HL-60/S4 (cell line): ENCODE data around the gene PHLPP1.

Experiments used
- in situ Hi-C: fragments of 300-500 bp; cut with MboI; formaldehyde crosslinking; loops from 2 replicates; pipeline ENCODE4 v1.14.3; 2022; ENCODE audit warnings: low sequenced_read_pairs

The PHLPP1 gene

GRCh38 chr18:62975785-62976184 is 260.4 kb downstream of the PHLPP1 start:
- in situ Hi-C loops: loop anchor here (25.0 kb wide), 2 partner anchors 338 to 538 kb away; no protein-coding TSS in a partner anchor

- in situ Hi-C loops: loop anchor here (25.0 kb wide), 2 partner anchors 339 to 539 kb away; no protein-coding TSS in a partner anchor
Measured at GRCh38 chr18:62976227-62976626, 260.9 kb downstream of the PHLPP1 start.

- in situ Hi-C loops: loop anchor here (25.0 kb wide), 2 partner anchors 340 to 540 kb away; no protein-coding TSS in a partner anchor
Measured at GRCh38 chr18:62977512-62977911, 262.2 kb downstream of the PHLPP1 start.

- in situ Hi-C loops: loop anchor here (25.0 kb wide), 2 partner anchors 341 to 541 kb away; no protein-coding TSS in a partner anchor
Measured at GRCh38 chr18:62978251-62979049, 263.1 kb downstream of the PHLPP1 start.

GRCh38 chr18:62979176-62979575 is 263.8 kb downstream of the PHLPP1 start:
- in situ Hi-C loops: loop anchor here (25.0 kb wide), 2 partner anchors 342 to 542 kb away; no protein-coding TSS in a partner anchor

GRCh38 chr18:62979900-62980299 is 264.6 kb downstream of the PHLPP1 start:
- in situ Hi-C loops: loop anchor here (10.0 to 25.0 kb wide), 3 partner anchors 343 to 795 kb away; partner anchors contain the start of genes PIGN and RELCH

- in situ Hi-C loops: loop anchor here (10.0 to 25.0 kb wide), 3 partner anchors 344 to 797 kb away; partner anchors contain the start of genes PIGN and RELCH
Measured at GRCh38 chr18:62981566-62981965, 266.2 kb downstream of the PHLPP1 start.

- in situ Hi-C loops: loop anchor here (10.0 to 25.0 kb wide), 3 partner anchors 345 to 798 kb away; partner anchors contain the start of genes PIGN and RELCH
Measured at GRCh38 chr18:62982600-62983251, 267.4 kb downstream of the PHLPP1 start.

- in situ Hi-C loops: loop anchor here (10.0 to 25.0 kb wide), 3 partner anchors 347 to 800 kb away; partner anchors contain the start of genes PIGN and RELCH
Measured at GRCh38 chr18:62984656-62985315, 269.4 kb downstream of the PHLPP1 start.

GRCh38 chr18:62986490-62986889 is 271.1 kb downstream of the PHLPP1 start:
- in situ Hi-C loops: loop anchor here (10.0 to 25.0 kb wide), 3 partner anchors 349 to 802 kb away; partner anchors contain the start of genes PIGN and RELCH

- in situ Hi-C loops: loop anchor here (10.0 to 25.0 kb wide), 3 partner anchors 350 to 802 kb away; partner anchors contain the start of genes PIGN and RELCH
Measured at GRCh38 chr18:62987055-62987830, 271.9 kb downstream of the PHLPP1 start.

- in situ Hi-C loops: loop anchor here (10.0 to 25.0 kb wide), 3 partner anchors 351 to 803 kb away; partner anchors contain the start of genes PIGN and RELCH
Measured at GRCh38 chr18:62987859-62988258, 272.5 kb downstream of the PHLPP1 start.

GRCh38 chr18:62988471-62988870 is 273.1 kb downstream of the PHLPP1 start:
- in situ Hi-C loops: loop anchor here (10.0 to 25.0 kb wide), 3 partner anchors 351 to 804 kb away; partner anchors contain the start of genes PIGN and RELCH

GRCh38 chr18:62989195-62989594 is 273.9 kb downstream of the PHLPP1 start:
- in situ Hi-C loops: loop anchor here (10.0 to 25.0 kb wide), 3 partner anchors 352 to 804 kb away; partner anchors contain the start of genes PIGN and RELCH

GRCh38 chr18:62990653-62991052 is 275.3 kb downstream of the PHLPP1 start:
- in situ Hi-C loops: loop anchor here (25.0 kb wide), 2 partner anchors 353 to 553 kb away; no protein-coding TSS in a partner anchor

- in situ Hi-C loops: loop anchor here (25.0 kb wide), 2 partner anchors 354 to 554 kb away; no protein-coding TSS in a partner anchor
Measured at GRCh38 chr18:62991389-62991788, 276.0 kb downstream of the PHLPP1 start.

- in situ Hi-C loops: loop anchor here (25.0 kb wide), 2 partner anchors 355 to 555 kb away; no protein-coding TSS in a partner anchor
Measured at GRCh38 chr18:62991959-62992358, 276.6 kb downstream of the PHLPP1 start.

- in situ Hi-C loops: loop anchor here (25.0 kb wide), 2 partner anchors 356 to 556 kb away; no protein-coding TSS in a partner anchor
Measured at GRCh38 chr18:62992877-62993365, 277.6 kb downstream of the PHLPP1 start.

- in situ Hi-C loops: loop anchor here (25.0 kb wide), 2 partner anchors 359 to 559 kb away; no protein-coding TSS in a partner anchor
Measured at GRCh38 chr18:62996566-62996965, 281.2 kb downstream of the PHLPP1 start.
